ENCODE results near the gene FNDC1.

Gene FNDC1

DNA sequence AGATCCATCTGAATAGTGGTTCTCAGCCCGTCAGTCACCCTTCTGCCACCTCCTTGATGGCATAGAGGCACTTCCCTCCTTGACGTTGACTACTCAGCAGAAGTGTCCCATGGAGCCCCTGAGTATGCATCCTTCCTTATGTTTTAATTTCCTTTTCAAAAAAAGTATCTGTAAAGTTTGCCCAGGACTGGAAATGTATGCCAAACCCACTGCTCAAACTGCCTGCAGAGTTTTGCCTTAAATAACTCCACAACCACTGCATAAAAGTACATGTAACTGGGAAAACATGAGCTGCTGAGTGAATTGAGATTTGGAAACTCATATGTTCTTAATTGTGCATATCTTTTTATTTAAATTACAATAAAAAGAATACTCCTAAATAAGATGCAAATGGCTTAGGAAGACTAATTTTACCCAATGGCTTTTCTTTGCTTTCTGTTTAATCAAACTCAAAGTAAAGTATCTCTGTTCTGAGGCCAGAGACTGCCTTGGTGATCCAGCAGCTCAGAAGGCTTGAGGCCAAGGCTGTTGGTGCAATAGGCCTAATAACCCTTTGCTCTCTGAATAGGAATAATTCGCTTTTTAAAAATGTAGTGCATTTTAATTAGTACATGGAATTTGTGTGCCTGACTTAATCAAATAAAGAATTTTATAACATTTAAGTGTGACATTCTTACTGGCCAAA is 90.4 kb downstream of the FNDC1 start:
- Histone ChIP-seq H3K36me3 (ENCODE audit: insufficient read depth, low read length) (no peaks in the 10 kb centered on the region), H3K27ac (no peak overlapping the region), H3K9me3 (ENCODE audit: low read depth, low read length) (no peaks in the 10 kb centered on the region), H3K9ac (ENCODE audit: insufficient read length) (no peak overlapping the region), H3K4me3 (no peak overlapping the region)
- TF ChIP-seq POLR2AphosphoS5 (IDR thresholded peaks at IDR 0.05; ENCODE audit: borderline replicate concordance, low read depth, low read length) (no peak), FOXP2 (optimal IDR thresholded peaks at IDR 0.05; ENCODE audit: control extremely low read depth, extremely low read length, insufficient read depth) (no peak), EZH2 (IDR thresholded peaks at IDR 0.05) (no peak)
- DNase-seq (ENCODE audit: low read depth, low spot score): no peak

DNA sequence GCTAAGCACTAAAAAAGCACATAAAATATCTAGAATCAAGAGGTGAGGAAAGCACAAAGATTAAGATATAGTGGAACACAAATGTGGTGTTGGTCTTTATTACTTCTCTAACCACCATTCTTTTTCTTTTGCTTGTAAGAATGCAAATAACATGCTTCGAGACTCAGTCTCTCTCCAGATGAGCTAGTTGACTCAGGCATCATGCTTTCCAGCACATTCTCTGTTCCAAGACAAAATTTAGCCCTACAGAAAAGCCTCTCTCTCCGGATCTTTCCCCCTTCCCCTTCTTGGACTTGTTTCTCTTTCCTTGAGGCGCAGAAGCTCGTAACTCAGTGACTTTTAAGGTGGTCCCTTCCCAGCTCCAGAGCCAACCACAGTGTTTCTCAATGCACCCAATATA is 91.0 kb downstream of the FNDC1 start:
- no peak for DNase-seq (ENCODE audit: low read depth, low spot score)
- no peak overlapping the region for H3K27ac ChIP-seq
- no peaks in the 10 kb centered on the region for H3K36me3 ChIP-seq (ENCODE audit: insufficient read depth, low read length)
- H3K9me3 ChIP-seq (ENCODE audit: low read depth, low read length): no peaks in the 10 kb centered on the region
- H3K4me3 ChIP-seq: no peak overlapping the region
- H3K9ac ChIP-seq (ENCODE audit: insufficient read length): no peak overlapping the region
- no peak for TF ChIP-seq FOXP2 (optimal IDR thresholded peaks at IDR 0.05; ENCODE audit: control extremely low read depth, extremely low read length, insufficient read depth)
- no peak for TF ChIP-seq POLR2AphosphoS5 (IDR thresholded peaks at IDR 0.05; ENCODE audit: borderline replicate concordance, low read depth, low read length)
- no peak for TF ChIP-seq EZH2 (IDR thresholded peaks at IDR 0.05)

DNA sequence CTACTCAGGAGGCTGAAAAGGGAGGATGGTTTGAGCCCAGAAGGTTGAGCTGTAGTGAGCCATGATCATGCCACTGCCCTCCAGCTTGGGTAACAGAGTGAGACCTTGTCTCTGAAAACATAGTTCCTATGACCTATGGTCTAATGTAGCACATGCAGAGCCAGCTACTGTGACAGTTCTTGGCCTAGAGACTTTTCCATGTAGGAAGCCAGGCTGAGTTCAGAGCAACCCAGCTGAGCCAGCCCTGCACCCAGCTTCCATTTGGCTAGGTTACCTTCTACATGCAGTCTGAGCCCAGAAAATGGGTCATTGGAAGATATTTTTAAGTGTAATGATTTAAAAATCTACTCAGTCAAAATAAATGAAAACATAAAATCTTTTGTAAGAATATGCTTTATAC is 92.8 kb downstream of the FNDC1 start:
- no peak overlapping the region for H3K27ac ChIP-seq
- TF ChIP-seq POLR2AphosphoS5 (IDR thresholded peaks at IDR 0.05; ENCODE audit: borderline replicate concordance, low read depth, low read length) (no peak), EZH2 (IDR thresholded peaks at IDR 0.05) (no peak), FOXP2 (optimal IDR thresholded peaks at IDR 0.05; ENCODE audit: control extremely low read depth, extremely low read length, insufficient read depth) (no peak)
- H3K36me3 ChIP-seq (ENCODE audit: insufficient read depth, low read length): no peaks in the 10 kb centered on the region
- no peak overlapping the region for H3K9ac ChIP-seq (ENCODE audit: insufficient read length)
- no peak overlapping the region for H3K4me3 ChIP-seq
- no peaks in the 10 kb centered on the region for H3K9me3 ChIP-seq (ENCODE audit: low read depth, low read length)
- DNase-seq (ENCODE audit: low read depth, low spot score): no peak

DNA sequence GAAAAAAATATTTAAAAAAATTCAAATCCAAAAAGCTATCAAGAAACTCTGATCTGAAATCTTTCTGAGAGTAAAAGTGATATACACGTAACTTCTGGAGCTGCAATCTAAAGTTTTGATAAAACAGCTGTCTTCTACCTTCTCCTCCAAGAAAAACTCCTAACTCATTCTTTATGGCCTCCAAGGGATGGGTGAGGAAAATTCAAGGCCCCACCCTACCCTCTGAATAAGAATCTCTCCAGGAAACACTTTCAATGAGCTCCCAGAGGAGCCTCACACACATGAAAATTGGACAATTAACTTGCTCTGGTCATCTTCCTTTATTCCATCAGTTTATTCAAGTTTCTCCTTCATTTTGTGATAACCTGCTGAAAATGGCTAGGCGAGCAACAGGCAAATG is 93.4 kb downstream of the FNDC1 start:
- Histone ChIP-seq H3K4me3 (no peak overlapping the region), H3K9ac (ENCODE audit: insufficient read length) (no peak overlapping the region), H3K9me3 (ENCODE audit: low read depth, low read length) (no peaks in the 10 kb centered on the region), H3K36me3 (ENCODE audit: insufficient read depth, low read length) (no peaks in the 10 kb centered on the region), H3K27ac (no peak overlapping the region)
- no peak for TF ChIP-seq POLR2AphosphoS5 (IDR thresholded peaks at IDR 0.05; ENCODE audit: borderline replicate concordance, low read depth, low read length)
- no peak for TF ChIP-seq FOXP2 (optimal IDR thresholded peaks at IDR 0.05; ENCODE audit: control extremely low read depth, extremely low read length, insufficient read depth)
- TF ChIP-seq EZH2 (IDR thresholded peaks at IDR 0.05): no peak
- no peak for DNase-seq (ENCODE audit: low read depth, low spot score)

DNA sequence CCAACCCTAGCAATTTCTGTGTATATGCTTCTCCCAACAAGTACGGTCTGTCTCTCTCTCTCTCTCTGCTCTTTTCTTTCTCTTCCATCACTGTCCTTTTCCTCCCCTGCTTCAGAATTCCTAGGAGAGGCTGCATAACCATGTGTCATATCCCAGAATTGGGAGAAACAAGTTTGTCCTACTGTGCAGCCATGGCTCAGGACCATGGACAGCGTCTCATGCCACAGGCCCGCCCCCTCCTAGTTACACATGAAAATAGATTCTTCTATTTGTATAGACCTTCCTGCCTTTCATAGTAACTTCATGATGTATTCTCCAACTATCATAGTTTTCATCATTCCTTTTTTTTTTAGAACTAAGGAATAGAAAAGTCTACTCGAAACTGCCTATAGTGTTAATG is 98.0 kb downstream of the FNDC1 start:
- DNase-seq (ENCODE audit: low read depth, low spot score): no peak
- Histone ChIP-seq H3K9me3 (ENCODE audit: low read depth, low read length) (no peaks in the 10 kb centered on the region), H3K4me3 (no peak overlapping the region), H3K9ac (ENCODE audit: insufficient read length) (no peak overlapping the region), H3K27ac (no peak overlapping the region), H3K36me3 (ENCODE audit: insufficient read depth, low read length) (no peaks in the 10 kb centered on the region)
- TF ChIP-seq FOXP2 (optimal IDR thresholded peaks at IDR 0.05; ENCODE audit: control extremely low read depth, extremely low read length, insufficient read depth) (no peak), EZH2 (IDR thresholded peaks at IDR 0.05) (no peak), POLR2AphosphoS5 (IDR thresholded peaks at IDR 0.05; ENCODE audit: borderline replicate concordance, low read depth, low read length) (no peak)

DNA sequence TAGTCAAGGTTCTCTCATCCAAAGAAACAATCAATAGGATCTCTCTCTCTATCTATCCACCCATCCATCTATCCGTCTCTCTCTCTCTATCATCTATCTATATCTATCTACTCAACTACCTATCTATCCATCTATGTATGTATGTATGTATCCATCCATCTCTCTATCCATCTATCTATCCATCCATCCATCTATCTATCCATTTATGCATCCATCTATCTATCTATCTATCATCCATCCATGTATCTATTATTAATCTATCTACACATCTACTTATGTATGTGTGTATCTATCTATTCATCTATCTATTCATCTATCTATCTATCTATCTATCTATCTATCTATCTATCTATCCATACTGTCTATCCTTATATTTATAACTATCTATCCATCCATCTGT is 99.3 kb downstream of the FNDC1 start:
- Histone ChIP-seq H3K9ac (ENCODE audit: insufficient read length) (no peak overlapping the region), H3K4me3 (no peak overlapping the region), H3K9me3 (ENCODE audit: low read depth, low read length) (no peaks in the 10 kb centered on the region), H3K27ac (no peak overlapping the region), H3K36me3 (ENCODE audit: insufficient read depth, low read length) (no peaks in the 10 kb centered on the region)
- no peak for TF ChIP-seq EZH2 (IDR thresholded peaks at IDR 0.05)
- no peak for TF ChIP-seq FOXP2 (optimal IDR thresholded peaks at IDR 0.05; ENCODE audit: control extremely low read depth, extremely low read length, insufficient read depth)
- no peak for TF ChIP-seq POLR2AphosphoS5 (IDR thresholded peaks at IDR 0.05; ENCODE audit: borderline replicate concordance, low read depth, low read length)
- no peak for DNase-seq (ENCODE audit: low read depth, low spot score)

DNA sequence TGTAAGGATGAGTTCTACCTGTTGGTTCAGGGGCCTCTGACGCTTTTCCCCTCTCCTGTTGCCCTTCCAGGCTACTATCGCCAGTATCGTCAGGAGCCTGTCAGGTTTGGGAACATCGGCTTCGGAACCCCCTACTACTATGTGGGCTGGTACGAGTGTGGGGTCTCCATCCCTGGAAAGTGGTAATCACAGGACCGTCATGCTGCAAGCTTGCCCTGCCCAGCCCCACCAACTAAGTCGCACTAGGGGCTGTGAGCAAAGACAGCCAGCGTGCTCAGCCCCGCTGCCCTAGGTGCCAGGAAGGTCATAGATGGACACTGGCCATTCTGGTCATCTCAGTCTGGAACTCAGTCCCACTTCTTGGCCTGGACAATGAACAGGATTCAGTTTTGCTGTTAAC is 102.1 kb downstream of the FNDC1 start:
- no peak for TF ChIP-seq POLR2AphosphoS5 (IDR thresholded peaks at IDR 0.05; ENCODE audit: borderline replicate concordance, low read depth, low read length)
- no peak overlapping the region for H3K9ac ChIP-seq (ENCODE audit: insufficient read length)
- H3K9me3 ChIP-seq (ENCODE audit: low read depth, low read length): no peaks in the 10 kb centered on the region
- H3K4me3 ChIP-seq: no peak overlapping the region
- H3K27ac ChIP-seq: no peak overlapping the region
- no peak for DNase-seq (ENCODE audit: low read depth, low spot score)
- H3K36me3 ChIP-seq (ENCODE audit: insufficient read depth, low read length): no peaks in the 10 kb centered on the region

DNA sequence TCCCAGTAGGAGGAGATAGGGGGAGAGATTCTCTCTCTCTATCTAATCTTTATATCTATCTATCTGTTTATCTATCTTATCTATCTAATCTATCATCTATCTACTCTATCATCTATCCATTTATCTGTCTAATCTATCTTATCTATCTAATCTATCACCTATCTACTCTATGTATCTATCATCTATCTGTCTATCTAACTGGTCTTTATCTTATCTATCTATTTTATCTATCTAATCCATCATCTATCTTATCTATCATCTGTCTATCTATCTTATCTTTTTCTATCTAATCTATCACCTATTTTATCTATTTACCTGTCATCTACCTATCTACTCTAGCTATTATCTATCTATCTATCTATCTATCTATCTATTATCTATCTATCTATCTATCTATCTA is 109.4 kb downstream of the FNDC1 start:
- H3K4me3 ChIP-seq: no peak overlapping the region
- no peaks in the 10 kb centered on the region for H3K9me3 ChIP-seq (ENCODE audit: low read depth, low read length)
- no peaks in the 10 kb centered on the region for H3K36me3 ChIP-seq (ENCODE audit: insufficient read depth, low read length)
- no peak for DNase-seq (ENCODE audit: low read depth, low spot score)
- no peak overlapping the region for H3K27ac ChIP-seq
- no peak for TF ChIP-seq FOXP2 (optimal IDR thresholded peaks at IDR 0.05; ENCODE audit: control extremely low read depth, extremely low read length, insufficient read depth)
- no peak for TF ChIP-seq EZH2 (IDR thresholded peaks at IDR 0.05)
- TF ChIP-seq POLR2AphosphoS5 (IDR thresholded peaks at IDR 0.05; ENCODE audit: borderline replicate concordance, low read depth, low read length): no peak
- no peak overlapping the region for H3K9ac ChIP-seq (ENCODE audit: insufficient read length)

DNA sequence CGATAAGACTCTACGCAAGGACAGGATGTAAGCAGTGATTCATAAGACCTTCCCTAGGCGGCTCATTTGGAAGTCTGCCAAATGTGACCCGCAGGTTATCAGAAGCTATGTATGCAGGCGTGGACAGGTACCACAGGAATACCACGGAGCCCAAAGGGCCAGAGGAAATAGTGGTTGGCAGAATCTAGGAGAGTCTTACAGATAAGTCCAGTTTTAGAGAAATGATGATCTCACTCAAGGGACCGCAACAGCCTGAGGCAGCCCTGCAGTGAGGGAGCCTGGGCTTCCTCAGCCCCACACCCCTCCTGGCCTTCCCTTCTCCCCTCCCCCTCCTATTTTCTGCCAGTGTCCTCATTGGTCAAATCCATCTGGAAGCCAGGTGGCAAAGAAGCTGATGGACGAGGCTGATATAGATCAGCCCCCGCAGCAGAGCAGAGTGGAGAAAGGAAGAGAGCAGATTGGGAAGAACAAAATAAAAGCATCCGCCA is 110.6 kb downstream of the FNDC1 start:
- no peak overlapping the region for H3K9ac ChIP-seq (ENCODE audit: insufficient read length)
- TF ChIP-seq POLR2AphosphoS5 (IDR thresholded peaks at IDR 0.05; ENCODE audit: borderline replicate concordance, low read depth, low read length) (no peak), EZH2 (IDR thresholded peaks at IDR 0.05) (no peak), FOXP2 (optimal IDR thresholded peaks at IDR 0.05; ENCODE audit: control extremely low read depth, extremely low read length, insufficient read depth) (no peak)
- no peak for DNase-seq (ENCODE audit: low read depth, low spot score)
- H3K36me3 ChIP-seq (ENCODE audit: insufficient read depth, low read length): no peaks in the 10 kb centered on the region
- no peak overlapping the region for H3K27ac ChIP-seq
- H3K9me3 ChIP-seq (ENCODE audit: low read depth, low read length): no peaks in the 10 kb centered on the region
- no peak overlapping the region for H3K4me3 ChIP-seq

Data from SK-N-MC (cell line).